GM12875 (cell line): ENCODE results near the gene TENM3.
"Not testable (repeated sequence)": the region's sequence is repeated elsewhere in the genome, so short reads cannot be mapped to it uniquely, and the experiment has no call there.

Experiments used
- H3K4me3 ChIP-seq: one replicate; pipeline ENCODE4 v1.5.1; 2011; ENCODE audit warnings: low read depth, low read length, control low read depth
- TF ChIP-seq, protein P1 (sequence below): IDR thresholded peaks from 2 replicates; pipeline ENCODE4 v1.5.1; 2011; ENCODE audit warnings: low read depth, mild to moderate bottlenecking, control low read depth, inconsistent platforms, low read length, moderate library complexity, borderline replicate concordance; ENCODE audit not compliant: insufficient read depth

The TENM3 gene

DNA sequence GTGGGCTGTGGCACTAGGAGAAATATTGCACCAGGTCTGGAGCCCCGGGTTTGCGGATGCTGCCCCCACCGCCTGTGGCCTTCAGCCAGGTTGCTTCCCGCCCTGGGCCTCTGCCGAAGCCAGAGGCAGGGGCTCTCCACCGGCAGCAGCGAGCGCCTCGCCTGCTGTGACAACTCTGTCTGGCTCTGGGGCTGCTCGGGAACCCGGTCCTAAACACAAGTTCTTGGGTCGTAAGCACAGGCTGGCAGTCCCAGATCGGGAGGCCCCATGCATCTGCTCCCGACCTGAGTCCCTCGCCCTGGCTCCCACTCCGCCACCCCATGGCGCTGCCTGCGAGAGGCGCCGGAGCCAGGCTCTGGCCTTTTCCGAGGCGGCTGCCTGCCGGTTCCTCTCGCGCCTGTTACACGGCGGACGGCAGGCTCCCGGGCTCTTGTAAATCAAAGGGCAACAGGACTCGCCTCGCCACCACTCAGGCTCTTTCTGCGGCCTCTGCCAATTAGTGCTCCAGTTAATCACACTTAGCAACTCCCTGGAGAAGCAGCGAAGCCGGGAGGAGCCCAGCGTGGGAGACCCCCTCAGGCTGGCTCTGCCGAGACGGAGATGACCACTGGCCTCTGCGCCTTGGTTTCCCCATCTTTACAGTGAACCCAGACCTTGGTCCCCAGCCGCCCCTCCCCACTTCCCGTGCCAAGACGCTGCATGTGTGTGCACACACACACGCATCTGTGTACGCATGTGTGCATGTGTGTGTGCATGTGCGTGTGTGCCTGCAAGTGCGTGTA is 564.8 kb downstream of the TENM3 start:
- TF ChIP-seq, protein P1, sequence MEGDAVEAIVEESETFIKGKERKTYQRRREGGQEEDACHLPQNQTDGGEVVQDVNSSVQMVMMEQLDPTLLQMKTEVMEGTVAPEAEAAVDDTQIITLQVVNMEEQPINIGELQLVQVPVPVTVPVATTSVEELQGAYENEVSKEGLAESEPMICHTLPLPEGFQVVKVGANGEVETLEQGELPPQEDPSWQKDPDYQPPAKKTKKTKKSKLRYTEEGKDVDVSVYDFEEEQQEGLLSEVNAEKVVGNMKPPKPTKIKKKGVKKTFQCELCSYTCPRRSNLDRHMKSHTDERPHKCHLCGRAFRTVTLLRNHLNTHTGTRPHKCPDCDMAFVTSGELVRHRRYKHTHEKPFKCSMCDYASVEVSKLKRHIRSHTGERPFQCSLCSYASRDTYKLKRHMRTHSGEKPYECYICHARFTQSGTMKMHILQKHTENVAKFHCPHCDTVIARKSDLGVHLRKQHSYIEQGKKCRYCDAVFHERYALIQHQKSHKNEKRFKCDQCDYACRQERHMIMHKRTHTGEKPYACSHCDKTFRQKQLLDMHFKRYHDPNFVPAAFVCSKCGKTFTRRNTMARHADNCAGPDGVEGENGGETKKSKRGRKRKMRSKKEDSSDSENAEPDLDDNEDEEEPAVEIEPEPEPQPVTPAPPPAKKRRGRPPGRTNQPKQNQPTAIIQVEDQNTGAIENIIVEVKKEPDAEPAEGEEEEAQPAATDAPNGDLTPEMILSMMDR: no peak
- H3K4me3 ChIP-seq: no peak overlapping the region

DNA sequence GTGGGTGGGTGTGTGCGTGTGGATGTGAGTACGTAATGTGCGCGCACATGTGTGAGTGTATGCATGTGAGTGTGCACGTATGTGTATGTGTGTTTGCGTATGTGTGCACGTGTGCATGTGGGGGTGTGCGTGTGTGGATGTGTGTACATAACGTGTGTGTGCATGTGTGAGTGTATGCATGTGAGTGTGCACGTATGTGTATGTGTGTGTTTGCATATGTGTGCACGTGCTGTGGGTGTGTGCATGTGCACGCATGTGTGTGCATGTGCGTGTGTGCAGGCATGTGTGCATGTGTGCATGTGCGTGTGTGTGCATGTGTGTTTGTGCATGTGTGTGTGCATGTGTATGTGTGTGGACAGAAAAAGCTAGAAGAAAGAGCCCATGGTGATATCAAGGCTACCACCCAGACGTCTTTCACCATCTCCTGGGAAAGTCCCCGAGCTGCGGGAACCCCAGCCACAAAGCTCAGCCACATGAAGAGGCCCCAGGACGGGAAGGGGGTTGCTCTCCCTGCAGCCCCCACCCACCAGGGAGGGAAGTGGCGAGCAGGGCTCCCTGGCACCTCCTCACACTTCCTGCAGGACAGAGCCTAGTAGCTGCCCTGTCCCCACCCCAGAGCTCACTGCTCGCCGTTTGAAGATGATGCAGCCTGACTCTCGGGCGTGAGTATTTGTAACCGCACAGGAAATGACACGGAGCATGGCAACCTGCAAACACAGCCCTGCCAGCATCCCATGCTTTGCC is 565.6 kb downstream of the TENM3 start:
- no peak overlapping the region for H3K4me3 ChIP-seq
- TF ChIP-seq, protein P1: no peak

DNA sequence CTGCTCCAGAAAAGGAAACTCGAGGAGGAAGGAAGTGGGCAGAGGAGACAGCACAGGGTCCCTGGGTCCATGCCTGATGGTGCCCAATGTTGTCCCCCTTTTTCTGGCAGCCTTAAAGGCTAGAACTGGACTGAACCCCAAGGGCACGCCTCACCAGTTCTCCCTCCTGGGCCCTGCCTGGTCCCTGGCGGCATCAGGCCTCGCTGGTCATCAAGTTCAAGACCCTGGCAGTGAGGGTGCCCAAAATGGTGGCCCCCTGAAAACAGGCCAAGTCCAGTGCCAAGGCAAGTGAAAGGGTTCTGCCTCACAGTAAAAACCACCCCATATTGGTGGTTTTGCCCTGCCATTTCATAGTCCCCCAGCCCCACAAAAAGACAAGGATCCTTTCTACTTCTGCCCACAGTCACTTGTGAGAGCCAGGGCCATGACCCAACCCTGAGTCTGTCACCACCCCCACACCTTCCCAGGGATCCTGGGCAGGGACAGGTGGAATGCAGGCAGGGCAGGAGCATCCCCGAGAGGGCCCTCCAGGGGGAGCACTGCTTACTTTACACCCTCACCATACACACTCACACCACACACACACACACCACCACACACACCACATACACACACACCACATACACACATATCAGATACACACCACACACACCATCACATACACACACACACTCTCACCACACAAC is 566.4 kb downstream of the TENM3 start:
- H3K4me3 ChIP-seq: no peak overlapping the region
- TF ChIP-seq, protein P1: peak; percentile 43; the same call in 1 of the 2 replicates

DNA sequence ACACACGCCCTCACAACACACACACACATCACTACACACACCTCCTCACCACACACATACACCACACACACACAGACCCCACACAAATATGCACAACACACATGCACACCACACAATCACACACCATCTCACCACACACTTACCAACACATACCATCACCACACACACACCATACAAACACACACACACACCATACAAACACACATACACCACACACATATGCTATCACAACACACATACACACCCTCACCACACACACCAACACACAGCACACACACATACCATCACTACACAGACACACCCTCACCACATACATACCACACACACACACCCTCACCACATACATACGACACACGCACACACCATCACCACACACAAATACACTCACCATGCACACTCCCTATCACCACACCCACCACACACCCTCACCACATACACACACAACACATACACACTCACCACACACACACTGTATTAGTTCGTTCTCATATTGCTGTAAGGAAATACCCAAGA is 567.0 kb downstream of the TENM3 start:
- TF ChIP-seq, protein P1: no peak

DNA sequence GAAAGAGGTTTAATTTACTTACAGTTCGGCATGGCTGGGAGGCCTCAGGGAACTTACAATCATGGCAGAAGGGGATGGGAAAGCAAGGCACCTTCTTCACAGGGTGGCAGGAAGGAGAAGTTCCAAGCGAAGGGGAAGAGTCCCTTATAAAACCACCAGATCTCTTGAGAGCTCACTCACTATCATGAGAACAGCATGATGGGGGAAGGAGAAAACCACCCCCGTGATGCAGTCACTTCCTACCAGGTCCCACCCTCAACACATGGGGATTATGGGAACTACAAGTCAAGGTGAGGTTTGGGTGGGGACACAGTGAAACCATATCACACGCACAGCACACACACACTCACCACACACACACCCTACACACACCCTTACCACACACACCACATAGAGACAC is 569.7 kb downstream of the TENM3 start:
- TF ChIP-seq, protein P1: no peak

More for the DNA sequence above, 567.0 kb downstream of the TENM3 start:
- no peak overlapping the region for H3K4me3 ChIP-seq

DNA sequence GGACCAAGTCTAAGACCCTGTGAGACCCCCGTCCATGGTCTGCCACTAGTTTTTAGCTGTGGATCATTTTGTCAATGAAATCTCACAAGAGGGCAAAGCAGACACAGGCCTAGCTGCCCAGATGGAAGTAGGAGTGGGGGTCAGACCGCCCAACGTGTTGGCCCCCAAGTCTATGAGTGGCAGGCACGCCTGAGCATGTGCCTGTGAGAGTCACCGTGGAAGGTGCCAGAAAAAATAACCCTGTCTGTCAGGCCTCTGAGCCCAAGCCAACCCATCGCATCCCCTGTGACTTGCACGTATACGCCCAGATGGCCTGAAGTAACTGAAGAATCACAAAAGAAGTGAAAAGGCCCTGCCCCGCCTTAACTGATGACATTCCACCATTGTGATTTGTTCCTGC is 570.9 kb downstream of the TENM3 start:
- H3K4me3 ChIP-seq: not testable (repeated sequence)

More for the DNA sequence above, 569.7 kb downstream of the TENM3 start:
- no peak overlapping the region for H3K4me3 ChIP-seq

DNA sequence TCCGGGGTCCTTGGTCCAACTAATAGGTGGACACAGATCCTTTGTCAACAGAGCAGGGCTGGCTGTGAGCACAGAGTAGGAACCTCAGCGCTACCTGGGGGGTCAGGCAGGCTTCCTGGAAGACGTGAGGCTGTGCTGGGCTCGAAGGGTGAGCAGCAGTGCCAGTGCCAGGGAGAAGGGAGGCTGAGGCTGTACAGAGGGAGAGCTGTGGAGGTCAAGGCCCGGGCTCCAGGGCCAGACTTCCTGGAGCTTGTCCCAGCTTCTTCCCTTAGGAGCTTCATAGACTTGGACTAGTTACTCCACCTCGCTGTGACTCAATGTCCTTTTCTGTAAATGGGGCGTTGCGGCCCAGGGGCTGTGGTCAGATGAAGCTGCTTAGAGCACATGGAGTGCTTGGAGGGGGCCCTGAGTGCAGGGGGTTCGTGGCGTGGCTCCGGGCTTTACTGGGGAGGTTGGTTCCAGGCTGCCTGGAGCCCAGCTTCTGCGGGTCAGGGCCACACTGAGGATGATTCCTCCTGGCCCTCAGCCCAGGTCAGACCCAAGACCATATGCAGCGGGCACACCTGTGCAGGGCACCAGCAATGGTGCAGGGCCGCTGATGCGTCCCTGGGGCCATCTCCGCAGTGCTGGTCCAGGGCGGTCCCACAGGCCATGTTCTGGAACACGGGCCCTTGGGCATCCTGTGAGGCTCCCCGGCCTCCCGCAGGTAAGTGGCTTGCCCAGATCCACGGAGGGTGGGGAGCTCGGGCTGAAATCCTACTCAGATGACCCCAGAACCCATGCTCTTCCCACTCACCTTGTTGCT is 575.9 kb downstream of the TENM3 start:
- H3K4me3 ChIP-seq: no peak overlapping the region

More for the DNA sequence above, 575.9 kb downstream of the TENM3 start:
- TF ChIP-seq, protein P1: no peak
